Activated naive CD4-positive, alpha-beta T cell treated with anti-CD3 and anti-CD28 coated beads, Interleukin-2, amount 50 U/mL, for 24 hours (primary cell): ENCODE measurements around the gene SAG.
"Not testable (repeated sequence)": the region's sequence is repeated elsewhere in the genome, so short reads cannot be mapped to it uniquely, and the experiment has no call there.

Source experiments
- H3K27ac Mint-ChIP-seq: one replicate; pipeline ENCODE4 v1.8.0; 2021; ENCODE audit warnings: mild to moderate bottlenecking, mixed read lengths
- H3K27me3 Mint-ChIP-seq: one replicate; pipeline ENCODE4 v1.8.0; 2021; ENCODE audit warnings: mixed read lengths
- H3K36me3 Mint-ChIP-seq: one replicate; pipeline ENCODE4 v1.8.0; 2021; ENCODE audit warnings: mixed read lengths
- H3K4me1 Mint-ChIP-seq: one replicate; pipeline ENCODE4 v1.8.0; 2021; ENCODE audit warnings: mixed read lengths
- H3K4me3 Mint-ChIP-seq: one replicate; pipeline ENCODE4 v1.8.0; 2021; ENCODE audit warnings: mild to moderate bottlenecking, mixed read lengths
- H3K9me3 Mint-ChIP-seq: one replicate; pipeline ENCODE4 v1.8.0; 2021; ENCODE audit warnings: mixed read lengths

SAG gene

DNA sequence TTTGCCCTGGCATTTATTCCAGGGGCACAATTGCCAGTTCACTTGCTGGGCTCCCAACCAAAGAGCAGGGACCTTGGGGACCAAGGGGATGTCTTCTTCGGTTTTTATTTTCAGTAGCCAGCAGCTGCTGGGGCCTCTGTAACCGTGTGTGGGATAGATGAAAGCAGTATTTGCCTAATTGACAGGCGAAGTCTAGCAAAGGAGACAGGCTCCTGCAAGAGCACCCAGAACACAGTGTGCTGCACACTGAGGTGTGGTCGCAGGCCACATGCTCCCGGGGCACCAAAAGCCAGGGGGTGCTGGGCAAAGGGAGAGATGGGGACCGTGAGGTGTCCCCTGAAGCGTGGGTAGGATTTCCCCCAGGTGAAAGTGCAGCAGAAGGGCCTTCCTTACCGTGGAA is 5.3 kb downstream of the SAG start:
- Mint-ChIP-seq H3K4me3 (no peak overlapping the region), H3K9me3 (no peaks in the 10 kb centered on the region), H3K27ac (no peak overlapping the region), H3K27me3 (no peaks in the 10 kb centered on the region), H3K4me1 (peaks cover 4% of the 10 kb centered on the region), H3K36me3 (no peaks in the 10 kb centered on the region)

GRCh38 chr2:233314180-233314925 is 6.7 kb downstream of the SAG start:
- Mint-ChIP-seq H3K36me3 (no peaks in the 10 kb centered on the region), H3K27me3 (no peaks in the 10 kb centered on the region), H3K4me1 (peaks cover 4% of the 10 kb centered on the region), H3K27ac (no peak overlapping the region), H3K9me3 (no peaks in the 10 kb centered on the region), H3K4me3 (no peak overlapping the region)

DNA sequence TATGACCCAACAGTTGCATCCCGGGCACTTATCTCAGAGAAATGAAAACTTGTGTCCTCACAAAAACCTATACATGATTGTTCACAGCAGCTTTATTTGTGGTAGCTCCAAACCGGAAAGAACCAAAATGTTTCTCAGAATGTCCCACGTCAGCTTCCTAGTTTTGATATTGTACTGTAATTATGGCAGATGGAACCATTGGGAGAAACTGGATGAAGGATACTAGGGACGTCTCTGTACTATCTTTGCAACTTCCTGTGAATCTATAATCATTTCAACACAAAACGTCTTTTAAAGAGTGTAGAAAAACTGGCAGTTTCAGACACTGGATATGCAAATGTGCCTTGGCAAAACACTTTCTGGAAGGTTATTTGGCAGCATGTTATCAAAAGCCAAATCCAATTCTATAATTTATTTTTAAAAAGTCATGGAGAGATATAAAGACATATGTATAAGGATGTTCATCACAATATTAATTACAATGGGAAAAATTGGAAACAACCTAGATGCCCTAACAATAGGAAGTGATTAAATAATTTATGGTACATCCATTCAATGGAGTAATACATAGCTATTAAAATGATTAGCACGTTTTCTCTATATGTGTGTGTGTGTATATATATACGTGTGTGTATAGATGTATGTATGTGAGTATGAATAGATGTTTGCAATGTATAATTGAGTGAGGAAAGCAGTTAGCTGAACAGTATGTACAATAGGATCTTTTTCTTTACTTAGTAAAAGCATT is 9.8 kb downstream of the SAG start:
- H3K27me3 Mint-ChIP-seq = no peaks in the 10 kb centered on the region
- H3K27ac Mint-ChIP-seq = no peak overlapping the region
- no peaks in the 10 kb centered on the region for H3K9me3 Mint-ChIP-seq
- H3K4me3 Mint-ChIP-seq = no peak overlapping the region
- H3K4me1 Mint-ChIP-seq = peaks cover 1% of the 10 kb centered on the region
- H3K36me3 Mint-ChIP-seq = no peaks in the 10 kb centered on the region

DNA sequence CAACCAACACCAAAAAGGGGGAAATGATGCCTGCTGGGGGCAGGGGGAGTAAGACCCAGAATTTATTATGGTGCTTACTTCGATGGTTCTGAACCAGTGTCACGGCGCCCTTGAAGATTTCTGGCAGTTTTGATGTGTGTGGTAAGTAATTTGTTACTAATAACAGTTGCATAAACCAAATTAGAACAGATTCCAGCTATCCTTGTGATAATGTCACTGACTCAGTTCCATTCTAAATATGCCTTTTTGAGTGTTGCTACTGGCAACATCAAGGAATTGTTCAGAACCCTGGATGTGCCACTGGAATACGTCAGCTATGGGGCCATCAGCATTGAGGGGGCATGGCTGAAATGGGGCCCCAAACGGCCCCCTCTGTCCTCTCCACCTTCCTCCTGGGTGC is 11.6 kb downstream of the SAG start:
- no peak overlapping the region for H3K4me3 Mint-ChIP-seq
- no peaks in the 10 kb centered on the region for H3K27me3 Mint-ChIP-seq
- no peak overlapping the region for H3K27ac Mint-ChIP-seq
- H3K4me1 Mint-ChIP-seq = peaks cover 3% of the 10 kb centered on the region
- no peaks in the 10 kb centered on the region for H3K36me3 Mint-ChIP-seq
- no peaks in the 10 kb centered on the region for H3K9me3 Mint-ChIP-seq

DNA sequence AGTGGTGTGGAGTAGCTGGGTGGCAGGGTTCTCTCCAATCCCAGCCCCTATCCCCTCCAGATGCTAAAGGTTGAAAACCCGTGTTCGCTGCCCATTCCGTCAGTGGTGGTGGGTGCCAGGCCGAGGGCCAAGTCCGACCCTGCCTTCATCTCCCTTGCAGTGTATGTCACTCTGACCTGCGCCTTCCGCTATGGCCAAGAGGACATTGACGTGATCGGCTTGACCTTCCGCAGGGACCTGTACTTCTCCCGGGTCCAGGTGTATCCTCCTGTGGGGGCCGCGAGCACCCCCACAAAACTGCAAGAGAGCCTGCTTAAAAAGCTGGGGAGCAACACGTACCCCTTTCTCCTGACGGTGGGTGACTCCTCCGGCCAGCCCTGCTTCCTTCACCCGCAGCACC is 12.9 kb downstream of the SAG start:
- Mint-ChIP-seq H3K4me1 (peaks cover 3% of the 10 kb centered on the region), H3K27ac (peak overlapping the region; percentile 51), H3K27me3 (no peaks in the 10 kb centered on the region)

DNA sequence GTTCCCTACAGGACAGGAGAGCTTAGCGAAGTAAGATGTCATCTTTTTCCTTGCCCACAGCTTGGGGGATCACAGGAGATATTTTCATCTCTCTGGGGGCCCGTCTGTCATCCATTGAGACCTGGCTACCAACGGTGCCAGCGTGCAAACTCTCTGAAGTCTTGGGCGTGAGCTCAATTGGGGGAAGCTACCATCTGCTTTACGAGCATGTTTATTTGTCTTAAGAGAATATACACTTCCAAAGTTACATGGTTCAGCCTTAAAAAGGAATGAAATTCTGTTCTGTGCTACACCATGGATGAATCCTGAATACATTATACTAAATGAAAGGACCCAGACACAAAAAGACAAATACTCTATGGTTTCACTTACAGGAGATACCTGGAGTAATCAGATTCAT is 13.6 kb downstream of the SAG start:
- Mint-ChIP-seq H3K27me3 (no peaks in the 10 kb centered on the region), H3K4me1 (peaks cover 3% of the 10 kb centered on the region), H3K4me3 (no peak overlapping the region), H3K9me3 (no peaks in the 10 kb centered on the region), H3K36me3 (no peaks in the 10 kb centered on the region), H3K27ac (no peak overlapping the region)

More for the DNA sequence above, 12.9 kb downstream of the SAG start:
- Mint-ChIP-seq H3K4me3 (no peak overlapping the region), H3K36me3 (no peaks in the 10 kb centered on the region), H3K9me3 (no peaks in the 10 kb centered on the region)

DNA sequence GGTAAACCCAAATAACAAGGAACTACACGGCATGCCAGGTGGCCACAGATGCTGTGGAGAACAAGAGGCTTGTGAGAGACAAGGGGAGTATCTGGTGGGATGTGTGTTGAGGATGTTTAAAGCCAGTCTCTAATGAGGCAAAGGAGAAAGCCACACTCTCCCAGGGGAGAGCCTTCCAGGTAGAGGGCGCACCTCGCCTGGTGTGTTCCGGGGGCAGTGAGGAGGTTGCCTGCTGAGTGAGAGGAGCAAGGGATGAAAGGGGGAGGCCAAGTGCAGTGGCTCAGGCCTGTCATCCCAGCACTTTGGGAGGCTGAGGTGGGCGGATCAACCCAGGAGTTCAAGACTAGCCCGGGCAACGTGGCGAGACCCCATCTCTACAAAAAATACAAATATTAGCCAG is 16.2 kb downstream of the SAG start:
- H3K27ac Mint-ChIP-seq = no peak overlapping the region
- H3K4me3 Mint-ChIP-seq = no peak overlapping the region
- peaks cover 3% of the 10 kb centered on the region for H3K4me1 Mint-ChIP-seq
- H3K36me3 Mint-ChIP-seq = no peaks in the 10 kb centered on the region
- H3K27me3 Mint-ChIP-seq = no peaks in the 10 kb centered on the region
- H3K9me3 Mint-ChIP-seq = no peaks in the 10 kb centered on the region

GRCh38 chr2:233325256-233325655 is 17.6 kb downstream of the SAG start:
- no peak overlapping the region for H3K27ac Mint-ChIP-seq
- no peak overlapping the region for H3K4me3 Mint-ChIP-seq
- no peaks in the 10 kb centered on the region for H3K9me3 Mint-ChIP-seq
- no peaks in the 10 kb centered on the region for H3K36me3 Mint-ChIP-seq
- no peaks in the 10 kb centered on the region for H3K27me3 Mint-ChIP-seq
- peaks cover 8% of the 10 kb centered on the region for H3K4me1 Mint-ChIP-seq

- Mint-ChIP-seq H3K4me1 (peaks cover 8% of the 10 kb centered on the region), H3K9me3 (no peaks in the 10 kb centered on the region), H3K27me3 (no peaks in the 10 kb centered on the region), H3K4me3 (no peak overlapping the region), H3K27ac (peak overlapping the region; percentile 72), H3K36me3 (no peaks in the 10 kb centered on the region)
These were observed 18.2 kb downstream of the SAG start for GRCh38 chr2:233325814-233326213.

DNA sequence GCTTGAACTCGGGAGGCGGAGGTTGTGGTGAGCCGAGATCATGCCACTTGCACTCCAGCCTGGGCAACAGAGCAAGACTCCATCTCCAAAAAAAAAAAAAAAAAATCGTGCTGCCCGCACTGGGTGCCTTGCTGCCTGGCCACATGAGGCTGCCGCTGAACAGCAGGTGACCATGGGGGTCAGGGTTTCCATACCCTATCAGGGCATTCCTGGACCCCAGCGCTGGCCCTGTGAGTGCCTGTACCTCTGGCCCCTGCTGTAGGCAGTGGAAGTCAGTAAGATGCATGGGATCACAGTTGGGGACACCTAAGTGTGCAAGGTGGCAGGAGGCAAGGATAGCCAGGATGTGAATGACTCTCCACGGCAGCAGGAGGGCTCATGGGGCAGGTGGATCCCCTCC is 18.9 kb downstream of the SAG start:
- no peak overlapping the region for H3K27ac Mint-ChIP-seq
- H3K4me1 Mint-ChIP-seq = peaks cover 14% of the 10 kb centered on the region
- no peaks in the 10 kb centered on the region for H3K9me3 Mint-ChIP-seq
- no peaks in the 10 kb centered on the region for H3K27me3 Mint-ChIP-seq
- no peak overlapping the region for H3K4me3 Mint-ChIP-seq
- H3K36me3 Mint-ChIP-seq = no peaks in the 10 kb centered on the region

DNA sequence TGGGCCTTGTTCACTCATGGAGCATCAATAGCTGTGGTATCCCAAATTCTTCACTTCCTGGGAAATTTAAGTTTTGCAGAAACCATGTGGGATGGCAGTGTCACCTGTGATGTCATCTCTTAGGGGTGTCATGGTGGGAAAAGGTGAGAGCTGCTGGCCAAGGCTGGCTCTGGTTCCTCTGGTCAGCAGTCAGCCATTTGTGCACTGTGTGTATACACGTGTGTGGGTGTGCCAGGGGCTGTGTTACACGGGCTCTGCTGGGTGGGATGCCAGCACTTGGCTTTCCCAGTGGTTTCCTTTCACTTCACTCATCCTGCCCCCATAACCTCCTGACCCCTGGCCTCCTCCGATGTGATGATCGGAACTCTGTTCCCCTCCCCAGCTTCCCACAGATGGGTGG is 21.3 kb downstream of the SAG start:
- Mint-ChIP-seq H3K27ac (no peak overlapping the region), H3K27me3 (no peaks in the 10 kb centered on the region), H3K9me3 (no peaks in the 10 kb centered on the region), H3K4me1 (peaks cover 29% of the 10 kb centered on the region), H3K36me3 (no peaks in the 10 kb centered on the region), H3K4me3 (no peak overlapping the region)

DNA sequence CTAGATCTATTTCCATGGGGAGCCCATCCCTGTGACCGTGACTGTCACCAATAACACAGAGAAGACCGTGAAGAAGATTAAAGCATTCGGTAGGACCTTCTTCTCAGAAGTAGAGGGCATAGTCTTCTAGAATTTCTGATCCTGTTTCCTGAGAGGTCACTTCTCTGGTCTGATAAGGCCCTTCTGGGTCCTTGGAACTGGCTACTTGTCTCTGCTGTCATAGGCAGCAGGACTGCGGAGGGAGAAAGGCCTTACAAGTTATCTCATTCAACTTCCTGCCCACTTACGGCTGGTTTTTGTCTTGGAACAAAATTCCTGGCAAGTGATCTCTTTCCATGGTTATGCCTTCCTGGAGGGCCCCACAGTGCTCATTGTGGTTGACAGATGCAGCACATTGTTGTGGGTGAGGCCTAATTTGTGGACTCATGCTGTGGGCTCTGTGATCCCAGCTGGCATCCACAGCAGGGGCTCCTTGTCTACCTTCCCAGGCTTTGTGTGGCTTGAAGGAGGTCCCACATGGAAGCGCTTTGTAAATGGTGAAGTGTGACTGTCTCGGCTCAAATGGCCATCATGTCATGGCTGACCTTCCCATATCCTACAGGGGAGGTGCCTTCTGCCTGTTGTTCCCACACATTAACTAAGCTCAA is 22.0 kb downstream of the SAG start:
- Mint-ChIP-seq H3K36me3 (no peaks in the 10 kb centered on the region), H3K27ac (no peak overlapping the region), H3K4me1 (peaks cover 33% of the 10 kb centered on the region), H3K9me3 (no peaks in the 10 kb centered on the region), H3K27me3 (no peaks in the 10 kb centered on the region), H3K4me3 (no peak overlapping the region)

- Mint-ChIP-seq H3K27me3 (no peaks in the 10 kb centered on the region), H3K4me3 (peak overlapping the region; percentile 66), H3K9me3 (no peaks in the 10 kb centered on the region), H3K4me1 (peaks cover 42% of the 10 kb centered on the region), H3K27ac (peak overlapping the region; percentile 96), H3K36me3 (no peaks in the 10 kb centered on the region)
These were observed 23.9 kb downstream of the SAG start for GRCh38 chr2:233331536-233331935.

DNA sequence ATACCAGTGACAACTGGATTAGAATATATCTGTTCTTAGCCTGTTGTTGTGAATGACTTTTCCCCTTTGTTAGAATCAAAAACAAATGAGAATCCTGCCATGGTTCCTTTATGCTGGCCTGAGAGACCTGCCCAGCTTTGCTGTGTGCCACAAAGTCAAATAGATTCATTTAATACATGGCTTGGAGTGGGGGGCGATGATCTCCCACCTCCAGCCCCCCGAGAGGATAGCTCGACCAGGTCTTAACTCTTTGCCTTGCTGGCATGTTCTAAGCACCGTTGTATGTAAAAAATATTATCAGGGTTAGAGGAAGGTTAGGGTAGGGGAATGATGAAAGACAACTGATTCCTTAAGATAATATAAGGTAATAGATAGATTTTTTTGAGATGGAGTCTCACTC is 24.5 kb downstream of the SAG start:
- H3K4me1 Mint-ChIP-seq = peaks cover 42% of the 10 kb centered on the region
- no peaks in the 10 kb centered on the region for H3K36me3 Mint-ChIP-seq
- H3K9me3 Mint-ChIP-seq = no peaks in the 10 kb centered on the region
- peak overlapping the region; percentile 96 for H3K27ac Mint-ChIP-seq
- H3K27me3 Mint-ChIP-seq = no peaks in the 10 kb centered on the region
- peak overlapping the region; percentile 28 for H3K4me3 Mint-ChIP-seq

DNA sequence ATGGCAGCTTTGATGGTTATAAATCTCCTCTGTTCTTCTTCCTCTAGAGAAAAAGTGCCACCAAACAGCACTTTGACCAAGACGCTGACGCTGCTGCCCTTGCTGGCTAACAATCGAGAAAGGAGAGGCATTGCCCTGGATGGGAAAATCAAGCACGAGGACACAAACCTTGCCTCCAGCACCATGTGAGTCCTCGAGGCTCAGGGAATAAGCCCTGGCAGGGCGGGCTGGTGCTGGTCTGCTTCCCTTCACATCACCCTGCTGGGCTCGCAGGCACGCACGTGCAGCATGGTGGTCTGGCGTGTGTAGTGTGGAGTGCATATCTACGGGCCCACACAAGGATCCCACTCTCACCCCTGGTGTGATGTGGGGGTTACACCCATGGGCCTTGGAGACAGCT is 27.3 kb downstream of the SAG start:
- Mint-ChIP-seq H3K27ac (no peak overlapping the region), H3K27me3 (no peaks in the 10 kb centered on the region), H3K36me3 (no peaks in the 10 kb centered on the region), H3K9me3 (no peaks in the 10 kb centered on the region), H3K4me1 (peaks cover 45% of the 10 kb centered on the region), H3K4me3 (peak overlapping the region; percentile 19)

DNA sequence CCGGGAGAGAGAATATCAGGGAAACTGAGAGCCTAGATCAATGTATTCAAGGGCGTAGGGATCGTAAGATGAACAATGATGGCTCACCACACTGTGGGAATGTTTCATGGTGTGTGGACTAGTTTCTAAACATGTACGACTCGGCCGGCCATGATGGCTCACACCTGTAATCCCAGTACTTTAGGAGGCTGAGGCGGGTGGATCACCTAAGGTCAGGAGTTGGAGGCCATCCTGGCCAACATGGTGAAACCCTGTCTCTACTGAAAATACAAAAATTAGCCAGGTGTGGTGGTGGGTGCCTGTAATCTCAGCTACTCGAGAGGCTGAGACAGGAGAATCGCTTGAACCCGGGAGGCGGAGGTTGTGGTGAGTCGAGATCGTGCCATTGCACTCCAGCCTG is 28.5 kb downstream of the SAG start:
- peak overlapping the region; percentile 70 for H3K27ac Mint-ChIP-seq
- H3K4me3 Mint-ChIP-seq = not testable (repeated sequence)

More for the DNA sequence above, 28.5 kb downstream of the SAG start:
- not testable (repeated sequence) for H3K36me3 Mint-ChIP-seq, H3K9me3 Mint-ChIP-seq, H3K27me3 Mint-ChIP-seq
- peaks cover 43% of the 10 kb centered on the region for H3K4me1 Mint-ChIP-seq
